Measurements from ENCODE around the gene GLIPR1L1. TPM values are rescaled to one million over a fixed set of nuclear protein-coding genes. Genes with fewer than 3 reads are reported as not detected.

Gene GLIPR1L1
- total RNA-seq, 3 donors from 2014 or later: not detected

DNA sequence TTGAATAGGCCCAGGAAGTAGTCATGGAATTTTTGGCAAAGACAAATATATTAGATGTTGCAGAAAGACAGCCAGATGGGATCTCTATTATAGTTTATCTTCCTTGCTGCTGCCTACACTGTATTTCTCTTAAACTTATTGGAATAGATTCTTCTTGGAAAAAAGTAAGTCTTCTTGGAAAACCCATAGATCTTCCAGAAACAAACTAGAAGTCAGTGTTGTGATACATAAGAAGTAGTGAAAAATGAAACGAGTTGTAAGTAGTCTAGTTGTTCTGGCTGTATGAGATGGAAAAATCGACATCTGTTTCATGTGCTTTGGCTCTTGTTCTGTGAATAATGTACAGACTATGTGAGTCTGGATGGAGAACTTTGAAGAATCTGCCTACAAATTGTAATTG is 85.4 kb downstream of the GLIPR1L1 start:
- H3K4me3 ChIP-seq: no peak overlapping the region
- H3K4me1 ChIP-seq (ENCODE audit: low read depth): no peaks in the 10 kb centered on the region
- no peaks in the 10 kb centered on the region for H3K9me3 ChIP-seq
- intact Hi-C loops (cut with DNase I, micrococcal nuclease): no loop called here
- TF ChIP-seq, protein P1, sequence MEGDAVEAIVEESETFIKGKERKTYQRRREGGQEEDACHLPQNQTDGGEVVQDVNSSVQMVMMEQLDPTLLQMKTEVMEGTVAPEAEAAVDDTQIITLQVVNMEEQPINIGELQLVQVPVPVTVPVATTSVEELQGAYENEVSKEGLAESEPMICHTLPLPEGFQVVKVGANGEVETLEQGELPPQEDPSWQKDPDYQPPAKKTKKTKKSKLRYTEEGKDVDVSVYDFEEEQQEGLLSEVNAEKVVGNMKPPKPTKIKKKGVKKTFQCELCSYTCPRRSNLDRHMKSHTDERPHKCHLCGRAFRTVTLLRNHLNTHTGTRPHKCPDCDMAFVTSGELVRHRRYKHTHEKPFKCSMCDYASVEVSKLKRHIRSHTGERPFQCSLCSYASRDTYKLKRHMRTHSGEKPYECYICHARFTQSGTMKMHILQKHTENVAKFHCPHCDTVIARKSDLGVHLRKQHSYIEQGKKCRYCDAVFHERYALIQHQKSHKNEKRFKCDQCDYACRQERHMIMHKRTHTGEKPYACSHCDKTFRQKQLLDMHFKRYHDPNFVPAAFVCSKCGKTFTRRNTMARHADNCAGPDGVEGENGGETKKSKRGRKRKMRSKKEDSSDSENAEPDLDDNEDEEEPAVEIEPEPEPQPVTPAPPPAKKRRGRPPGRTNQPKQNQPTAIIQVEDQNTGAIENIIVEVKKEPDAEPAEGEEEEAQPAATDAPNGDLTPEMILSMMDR (IDR thresholded peaks at IDR 0.05): no peak
- no peaks in the 10 kb centered on the region for H3K36me3 ChIP-seq (ENCODE audit: low read depth)
- no peak for ATAC-seq
- no peak for DNase-seq

Other genes starting within 250 kb of the GLIPR1L1 start
- gene KCNC2, start 124.8 kb upstream of the GLIPR1L1 start, total RNA-seq: under 1 TPM in 1 of 3 donors, not detected in 2; 0.44 TPM
- gene CAPS2, start 4.3 kb upstream of the GLIPR1L1 start, total RNA-seq: 10 to 100 TPM in 1 of 3 donors, 1 to 10 TPM in 2; 5.9 to 11.3 (median 7.1) TPM
- gene GLIPR1L2, start 56.4 kb downstream of the GLIPR1L1 start, total RNA-seq: under 1 TPM in 2 of 3 donors, not detected in 1; 0.52 to 0.98 TPM
- gene GLIPR1, start 146.1 kb downstream of the GLIPR1L1 start, total RNA-seq: 10 to 100 TPM in 2 of 3 donors, 1 to 10 TPM in 1; 3.8 to 20.1 (median 10.1) TPM
- 10 to 100 TPM; 34.1 to 48.5 (median 34.8) TPM for gene KRR1, start 176.9 kb downstream of the GLIPR1L1 start, total RNA-seq

Data from mucosa of descending colon (tissue), 3 donors.